Suprapubic skin (tissue), 4 donors: ENCODE data around the gene METTL4.

Experiments used
- EP300 ChIP-seq: sonication (generic); formaldehyde crosslinking; IDR thresholded peaks from one replicate; pipeline ENCODE4 v1.6.1; 2017; ENCODE audit warnings: antibody characterized with exemption
- POLR2A ChIP-seq, 2 donors: fragments of 450-650 bp; IDR thresholded peaks; one replicate each; pipeline ENCODE4 v1.6.1; 2017; ENCODE audit warnings: antibody characterized with exemption in 2 of 2, mild to moderate bottlenecking in 2 of 2, moderate library complexity in 2 of 2
- POLR2AphosphoS5 ChIP-seq, 3 donors: sonication (generic); formaldehyde crosslinking; IDR thresholded peaks; one replicate each; pipeline ENCODE4 v1.6.1; 2017; ENCODE audit warnings: antibody characterized with exemption in 3 of 3
- TF ChIP-seq, protein P1 (sequence below), 2 donors: fragments of 200-600 bp in 1 of 2; fragments of 450-650 bp in 1 of 2; sonication (generic) in 1 of 2; IDR thresholded peaks; one replicate each; pipeline ENCODE4 v1.5.1; 2016 to 2019; ENCODE audit warnings: antibody characterized with exemption in 2 of 2, mild to moderate bottlenecking in 1 of 2, moderate library complexity in 1 of 2

DNA sequence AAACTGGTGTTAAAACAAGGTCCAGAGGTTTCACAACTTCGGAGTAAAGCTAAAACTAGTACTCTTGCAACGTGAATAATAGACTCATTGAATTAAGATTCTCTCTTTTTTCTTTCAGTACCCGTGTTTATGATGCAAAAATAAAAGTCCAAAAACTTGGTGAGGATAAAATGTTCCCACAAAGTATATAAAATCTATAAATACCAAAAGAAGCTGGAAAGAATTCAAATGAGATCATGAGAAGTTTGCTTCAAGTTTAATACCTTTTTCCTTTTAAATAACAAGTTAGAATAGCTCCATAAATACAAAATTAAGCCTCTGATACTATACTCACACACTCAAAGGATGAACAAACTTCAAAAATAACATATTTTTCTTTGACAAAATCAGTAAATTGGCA, 34.0 kb downstream of the METTL4 start:
- no peak for TF ChIP-seq POLR2AphosphoS5 (IDR thresholded peaks at IDR 0.05)
- TF ChIP-seq, protein P1, sequence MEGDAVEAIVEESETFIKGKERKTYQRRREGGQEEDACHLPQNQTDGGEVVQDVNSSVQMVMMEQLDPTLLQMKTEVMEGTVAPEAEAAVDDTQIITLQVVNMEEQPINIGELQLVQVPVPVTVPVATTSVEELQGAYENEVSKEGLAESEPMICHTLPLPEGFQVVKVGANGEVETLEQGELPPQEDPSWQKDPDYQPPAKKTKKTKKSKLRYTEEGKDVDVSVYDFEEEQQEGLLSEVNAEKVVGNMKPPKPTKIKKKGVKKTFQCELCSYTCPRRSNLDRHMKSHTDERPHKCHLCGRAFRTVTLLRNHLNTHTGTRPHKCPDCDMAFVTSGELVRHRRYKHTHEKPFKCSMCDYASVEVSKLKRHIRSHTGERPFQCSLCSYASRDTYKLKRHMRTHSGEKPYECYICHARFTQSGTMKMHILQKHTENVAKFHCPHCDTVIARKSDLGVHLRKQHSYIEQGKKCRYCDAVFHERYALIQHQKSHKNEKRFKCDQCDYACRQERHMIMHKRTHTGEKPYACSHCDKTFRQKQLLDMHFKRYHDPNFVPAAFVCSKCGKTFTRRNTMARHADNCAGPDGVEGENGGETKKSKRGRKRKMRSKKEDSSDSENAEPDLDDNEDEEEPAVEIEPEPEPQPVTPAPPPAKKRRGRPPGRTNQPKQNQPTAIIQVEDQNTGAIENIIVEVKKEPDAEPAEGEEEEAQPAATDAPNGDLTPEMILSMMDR (IDR thresholded peaks at IDR 0.05): no peak
- TF ChIP-seq POLR2A (IDR thresholded peaks at IDR 0.05): no peak
- TF ChIP-seq EP300: no peak
